ENCODE results near the gene RECQL. TPM values are rescaled to one million over a fixed set of nuclear protein-coding genes. Genes with fewer than 3 reads are reported as not detected.

RECQL gene
- total RNA-seq = 10 to 100 TPM in 2 of 4 donors, 1 to 10 TPM in 2; 6.5 to 33.0 (median 11.0) TPM

- H3K27me3 ChIP-seq = no peaks in the 10 kb centered on the region
- H3K9me3 ChIP-seq = no peaks in the 10 kb centered on the region
- H3K27ac ChIP-seq = peak within 1 kb of the TSS; percentile 81 to 85 (median 84)
- H3K4me3 ChIP-seq = peak within 1 kb of the TSS; percentile 87 to 98 (median 95)
- peak; percentile 88 to 97 (median 92) for DNase-seq
- peaks cover 0 to 17% (median 0%) of the 10 kb centered on the region in 3 donors for H3K36me3 ChIP-seq
- TF ChIP-seq CTCF (IDR thresholded peaks at IDR 0.05) (no peak), POLR2A (IDR thresholded peaks at IDR 0.05) (peak; percentile 39 to 54)
- H3K4me1 ChIP-seq = peaks cover 0 to 30% (median 5%) of the 10 kb centered on the region in 4 donors
These were observed at the start of gene RECQL, which contains the start of gene GOLT1B for GRCh38 chr12:21501258-21502163. TSS of gene RECQL (minus strand) at chr12:21501635. CDS start at chr12:21499570, 2,065 bp downstream. TSS of gene GOLT1B (plus strand) at chr12:21501789. CDS start at chr12:21501924, 135 bp downstream.

GRCh38 chr12:21547437-21547836 is 46.0 kb upstream of the RECQL start:
- no peak for TF ChIP-seq POLR2A (IDR thresholded peaks at IDR 0.05)
- no peak for TF ChIP-seq CTCF (IDR thresholded peaks at IDR 0.05)
- no peak for DNase-seq
- Histone ChIP-seq H3K4me3 (no peak overlapping the region), H3K9me3 (no peaks in the 10 kb centered on the region), H3K36me3 (no peaks in the 10 kb centered on the region), H3K4me1 (no peaks in the 10 kb centered on the region), H3K27ac (no peak overlapping the region), H3K27me3 (no peaks in the 10 kb centered on the region)

- no peaks in the 10 kb centered on the region for H3K27me3 ChIP-seq
- no peak overlapping the region for H3K27ac ChIP-seq
- H3K9me3 ChIP-seq = no peaks in the 10 kb centered on the region
- no peaks in the 10 kb centered on the region for H3K36me3 ChIP-seq
- no peak overlapping the region for H3K4me3 ChIP-seq
- DNase-seq = no peak
- H3K4me1 ChIP-seq = no peaks in the 10 kb centered on the region
- TF ChIP-seq POLR2A (IDR thresholded peaks at IDR 0.05) (no peak), CTCF (IDR thresholded peaks at IDR 0.05) (no peak)
These were observed 45.3 kb upstream of the RECQL start for GRCh38 chr12:21546716-21547115.

- no peak for TF ChIP-seq CTCF (IDR thresholded peaks at IDR 0.05)
- TF ChIP-seq POLR2A (IDR thresholded peaks at IDR 0.05) = no peak
- H3K4me3 ChIP-seq = no peak overlapping the region
- H3K9me3 ChIP-seq = no peaks in the 10 kb centered on the region
- no peaks in the 10 kb centered on the region for H3K4me1 ChIP-seq
- H3K27ac ChIP-seq = no peak overlapping the region
- H3K27me3 ChIP-seq = no peaks in the 10 kb centered on the region
- DNase-seq = no peak
- H3K36me3 ChIP-seq = no peaks in the 10 kb centered on the region
These were observed 44.1 kb upstream of the RECQL start for GRCh38 chr12:21545557-21545956.

GRCh38 chr12:21543151-21543550 is 41.7 kb upstream of the RECQL start:
- no peak overlapping the region for H3K4me3 ChIP-seq
- H3K9me3 ChIP-seq = no peaks in the 10 kb centered on the region

More at GRCh38 chr12:21543151-21543550, 41.7 kb upstream of the RECQL start:
- Histone ChIP-seq H3K27me3 (no peaks in the 10 kb centered on the region), H3K4me1 (no peaks in the 10 kb centered on the region), H3K36me3 (no peaks in the 10 kb centered on the region), H3K27ac (no peak overlapping the region)
- TF ChIP-seq POLR2A (IDR thresholded peaks at IDR 0.05) = no peak
- no peak for TF ChIP-seq CTCF (IDR thresholded peaks at IDR 0.05)
- no peak for DNase-seq

Data from Peyer's patch (tissue), 4 donors.